Kidney (tissue), 14 donors: ENCODE data around the gene SCCPDH. TPM values are rescaled to one million over a fixed set of nuclear protein-coding genes. Genes with fewer than 3 reads are reported as not detected.

Source experiments
- DNase-seq, 5 donors: peaks; one replicate each; pipeline ENCODE4 v3.0.0-alpha.2; 2013 to 2020
- FAIRE-seq: peaks from 2 replicates; lab custom pipeline; 2012; peaks lifted over from hg19 to GRCh38; lab: Jason Lieb, UNC
- H3K27ac ChIP-seq, 2 donors: one replicate each; pipeline ENCODE4 v1.7.0; 2013; ENCODE audit warnings: low read depth in 2 of 2, low read length in 2 of 2, inconsistent platforms in 1 of 2
- H3K27me3 ChIP-seq: one replicate; pipeline ENCODE4 v1.7.1; 2013; ENCODE audit warnings: low read length, inconsistent platforms; ENCODE audit not compliant: control insufficient read depth, insufficient read depth
- H3K36me3 ChIP-seq, 3 donors: one replicate each; pipeline versions ENCODE4 v1.7.0 to v1.7.1; 2013; ENCODE audit warnings: low read length in 3 of 3, control low read depth in 1 of 3, inconsistent platforms in 1 of 3; ENCODE audit not compliant: insufficient read depth in 3 of 3, control insufficient read depth in 2 of 3
- H3K4me1 ChIP-seq, 3 donors: one replicate each; pipeline versions ENCODE4 v1.7.0 to v1.7.1; 2013; ENCODE audit warnings: low read length in 3 of 3, inconsistent platforms in 1 of 3, low read depth in 1 of 3; ENCODE audit not compliant: control insufficient read depth in 2 of 3, insufficient read depth in 2 of 3
- H3K4me3 ChIP-seq, 3 donors: one replicate each; pipeline versions ENCODE4 v1.7.0 to v1.8.1; 2013; ENCODE audit warnings: low read length in 3 of 3, control low read depth in 1 of 3, inconsistent platforms in 1 of 3
- H3K9ac ChIP-seq, 3 donors: one replicate each; pipeline versions ENCODE4 v1.7.0 to v1.7.1; 2013; ENCODE audit warnings: low read length in 3 of 3, control low read depth in 1 of 3, inconsistent platforms in 1 of 3
- H3K9me3 ChIP-seq, 3 donors: one replicate each; pipeline versions ENCODE4 v1.7.0 to v1.7.1; 2013; ENCODE audit warnings: low read length in 3 of 3, control low read depth in 1 of 3, inconsistent platforms in 1 of 3; ENCODE audit not compliant: control insufficient read depth in 2 of 3, insufficient read depth in 1 of 3
- intact Hi-C: fragments of 100-400 bp; cut with DNase I; formaldehyde crosslinking; loops from one replicate; pipeline ENCODE4 v1.11.1; 2022
- polyA plus RNA-seq: library from polyadenylated mRNA; stranded (reverse); fragments of 350-450 nt; fragmentation: Illumina TruSeq; extraction: RNeasy Lipid Tissue Mini Kit (QIAGEN cat#74804); gene quantifications from one replicate; pipeline ENCODE4 v1.2.3, GENCODE V29; 2014; ENCODE audit warnings: low read depth, low replicate concordance; ENCODE audit not compliant: insufficient read depth
- total RNA-seq: library from RNA; stranded (reverse); fragmentation: NEBNext Ultra II Directional; extraction: Animal tissue kit (Norgen Biotek cat#: 25700); gene quantifications from one replicate; pipeline ENCODE4 v1.2.1, GENCODE V29; 2021
- TF ChIP-seq, protein P1 (sequence below): IDR thresholded peaks from 3 replicates; pipeline ENCODE4 v1.5.1; 2012; ENCODE audit warnings: mild to moderate bottlenecking, moderate library complexity, borderline replicate concordance; ENCODE audit not compliant: insufficient read depth; ENCODE audit errors: extremely low read depth
- donor health status: control.
- donor health status: control.
- donor health status: control.
- donor health status: control.
- donor health status: control.
- donor health status: DM: yes; HTN: yes; CAD: no.
- donor health status: Normal renal cell carcinoma (clear cell type).

SCCPDH gene
- total and polyA plus RNA-seq, 2 donors from 2014 or later, result 37.2 to 48.6 TPM

DNA sequence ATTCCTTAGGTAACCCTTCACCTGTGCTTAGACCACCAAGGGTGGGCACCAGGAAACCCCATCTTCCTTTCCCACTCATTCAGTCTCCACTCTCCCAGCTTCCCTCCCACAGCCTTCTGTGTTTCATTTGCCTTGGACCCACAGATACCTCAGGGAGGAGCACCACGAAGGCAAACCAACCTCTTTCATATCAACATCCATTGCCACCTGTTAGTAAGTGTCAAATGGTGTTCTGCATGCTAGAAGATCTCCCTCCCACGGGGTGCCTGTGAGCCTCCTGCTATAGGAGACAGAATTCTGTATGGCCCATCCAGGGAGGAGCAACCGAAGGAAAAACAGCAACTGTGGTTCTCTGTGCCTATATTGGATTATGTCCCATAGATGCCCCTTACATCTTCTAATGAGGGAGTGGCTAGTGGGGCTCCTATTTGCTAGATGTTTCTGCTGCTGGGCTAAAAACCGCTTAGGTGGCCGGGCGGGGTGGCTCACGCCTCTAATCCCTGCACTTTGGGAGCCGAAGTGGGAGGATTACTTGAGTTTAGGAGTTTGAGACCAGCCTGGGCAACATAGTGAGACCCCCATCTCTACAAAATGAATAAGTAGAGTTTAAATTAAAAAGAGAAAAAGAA, 25.6 kb upstream of the SCCPDH start:
- peak overlapping the region in 1 of 2 donors; percentile 32 for H3K27ac ChIP-seq
- H3K27me3 ChIP-seq, result no peaks in the 10 kb centered on the region
- no peak for DNase-seq
- no peaks in the 10 kb centered on the region for H3K36me3 ChIP-seq
- intact Hi-C loops, result no loop called here
- FAIRE-seq, result no peak
- H3K9ac ChIP-seq, result peak overlapping the region in 2 of 3 donors; percentile 43 to 54
- H3K4me1 ChIP-seq, result peaks cover 0 to 2% (median 0%) of the 10 kb centered on the region in 3 donors
- peak overlapping the region in 2 of 3 donors; percentile 56 to 64 for H3K4me3 ChIP-seq
- peaks cover 0 to 6% (median 0%) of the 10 kb centered on the region in 3 donors for H3K9me3 ChIP-seq
- TF ChIP-seq, protein P1, sequence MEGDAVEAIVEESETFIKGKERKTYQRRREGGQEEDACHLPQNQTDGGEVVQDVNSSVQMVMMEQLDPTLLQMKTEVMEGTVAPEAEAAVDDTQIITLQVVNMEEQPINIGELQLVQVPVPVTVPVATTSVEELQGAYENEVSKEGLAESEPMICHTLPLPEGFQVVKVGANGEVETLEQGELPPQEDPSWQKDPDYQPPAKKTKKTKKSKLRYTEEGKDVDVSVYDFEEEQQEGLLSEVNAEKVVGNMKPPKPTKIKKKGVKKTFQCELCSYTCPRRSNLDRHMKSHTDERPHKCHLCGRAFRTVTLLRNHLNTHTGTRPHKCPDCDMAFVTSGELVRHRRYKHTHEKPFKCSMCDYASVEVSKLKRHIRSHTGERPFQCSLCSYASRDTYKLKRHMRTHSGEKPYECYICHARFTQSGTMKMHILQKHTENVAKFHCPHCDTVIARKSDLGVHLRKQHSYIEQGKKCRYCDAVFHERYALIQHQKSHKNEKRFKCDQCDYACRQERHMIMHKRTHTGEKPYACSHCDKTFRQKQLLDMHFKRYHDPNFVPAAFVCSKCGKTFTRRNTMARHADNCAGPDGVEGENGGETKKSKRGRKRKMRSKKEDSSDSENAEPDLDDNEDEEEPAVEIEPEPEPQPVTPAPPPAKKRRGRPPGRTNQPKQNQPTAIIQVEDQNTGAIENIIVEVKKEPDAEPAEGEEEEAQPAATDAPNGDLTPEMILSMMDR, result no peak

DNA sequence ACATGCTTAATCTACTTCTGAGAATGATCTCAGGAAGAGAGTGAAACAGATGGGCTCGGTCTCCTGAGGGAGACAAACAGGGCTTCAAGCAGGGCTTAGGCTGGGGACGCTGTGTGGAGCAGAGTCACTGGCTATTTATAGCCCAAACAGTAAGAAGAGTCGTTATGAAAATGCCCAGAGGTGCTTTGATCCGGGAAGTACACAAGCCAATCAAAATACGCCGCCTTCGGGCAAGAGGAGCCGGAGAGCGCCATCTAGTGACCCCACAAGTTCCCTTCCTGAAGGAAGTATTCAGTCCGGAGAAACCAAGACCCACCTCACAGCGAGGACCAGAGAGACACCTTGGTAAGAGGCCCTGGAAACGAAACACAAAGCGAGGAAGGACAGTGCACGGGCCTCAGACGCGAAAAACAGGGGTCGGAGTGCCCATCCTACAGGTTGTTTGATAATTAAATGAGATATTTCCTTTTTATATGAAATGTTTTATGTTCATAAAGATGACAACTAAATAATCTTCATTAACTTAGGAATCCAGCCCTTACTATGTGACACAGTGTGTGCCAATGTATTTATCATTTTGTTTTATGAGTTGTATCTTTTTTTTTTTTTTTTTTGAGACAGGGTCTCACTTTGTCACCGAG, 25.0 kb upstream of the SCCPDH start:
- peak overlapping the region in 1 of 2 donors; percentile 32 for H3K27ac ChIP-seq

DNA sequence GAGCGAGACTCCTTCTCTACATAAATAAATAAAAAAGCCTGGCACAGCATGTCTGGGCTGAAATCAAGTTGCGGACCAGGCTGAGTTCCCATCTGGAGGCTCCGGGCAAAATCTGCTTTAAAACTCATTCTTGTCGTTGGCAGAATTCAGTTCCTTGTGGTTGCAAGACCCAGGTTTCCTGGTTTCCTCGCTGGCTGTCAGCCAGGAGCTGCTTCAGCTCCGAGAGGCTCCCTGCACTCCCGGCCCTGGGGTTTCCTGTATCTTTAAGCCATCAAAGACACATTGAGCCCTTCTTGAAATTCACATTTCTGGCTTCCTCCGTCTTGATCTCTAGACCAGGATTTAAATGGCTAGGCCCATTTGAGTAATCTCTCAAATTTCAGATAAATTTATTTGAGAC, 20.6 kb upstream of the SCCPDH start:
- Histone ChIP-seq H3K36me3 (no peaks in the 10 kb centered on the region), H3K27ac (no peak overlapping the region), H3K9me3 (no peaks in the 10 kb centered on the region), H3K4me3 (no peak overlapping the region), H3K4me1 (no peaks in the 10 kb centered on the region), H3K9ac (no peak overlapping the region), H3K27me3 (no peaks in the 10 kb centered on the region)
- TF ChIP-seq, protein P1, result no peak
- DNase-seq, result no peak
- no peak for FAIRE-seq
- intact Hi-C loops, result no loop called here

More for the DNA sequence above, 25.0 kb upstream of the SCCPDH start:
- intact Hi-C loops, result no loop called here
- H3K4me1 ChIP-seq, result peaks cover 0 to 2% (median 0%) of the 10 kb centered on the region in 3 donors
- TF ChIP-seq, protein P1, result peak; percentile 75
- H3K27me3 ChIP-seq, result no peaks in the 10 kb centered on the region
- no peak for FAIRE-seq
- peaks cover 0 to 3% (median 0%) of the 10 kb centered on the region in 3 donors for H3K9me3 ChIP-seq
- no peaks in the 10 kb centered on the region for H3K36me3 ChIP-seq
- H3K4me3 ChIP-seq, result peak overlapping the region; percentile 48 to 64 (median 56)
- peak overlapping the region in 2 of 3 donors; percentile 43 to 54 for H3K9ac ChIP-seq
- peak; percentile 85 to 92 (median 89) for DNase-seq
